Measurements from ENCODE around the gene ASB2. TPM values are rescaled to one million over a fixed set of nuclear protein-coding genes. Genes with fewer than 3 reads are reported as not detected.
A peak's percentile ranks its signal among the peaks of the same experiment; 100 is the strongest.

ASB2 gene
- total and polyA plus RNA-seq, 2 of the 13 experiments (the other 11 are each of a cell fraction or from before 2014, with no cell fraction given), result 0.82 to 4.1 TPM

GRCh38 chr14:93902619-93903307 is 73.6 kb downstream of the ASB2 start (continued):
- TF ChIP-seq ELF4 (CRISPR knock-in tag; IDR thresholded peaks at IDR 0.05; ENCODE audit: borderline replicate concordance), result no peak
- TF ChIP-seq PRDM15 (CRISPR knock-in tag; IDR thresholded peaks at IDR 0.05), result no peak
- no peak; the same call in none of the 2 replicates for TF ChIP-seq ZNF777 (CRISPR knock-in tag; IDR thresholded peaks at IDR 0.05)
- no peak for TF ChIP-seq PCBP2 (optimal IDR thresholded peaks at IDR 0.05; ENCODE audit: low read depth, low read length, poor library complexity, severe bottlenecking)
- TF ChIP-seq ZFYVE20 (CRISPR knock-in tag; IDR thresholded peaks at IDR 0.05; ENCODE audit: borderline replicate concordance, low read depth), result no peak
- TF ChIP-seq ZNF761 (CRISPR knock-in tag; conservative IDR thresholded peaks at IDR 0.05), result no peak
- TF ChIP-seq, protein P1, sequence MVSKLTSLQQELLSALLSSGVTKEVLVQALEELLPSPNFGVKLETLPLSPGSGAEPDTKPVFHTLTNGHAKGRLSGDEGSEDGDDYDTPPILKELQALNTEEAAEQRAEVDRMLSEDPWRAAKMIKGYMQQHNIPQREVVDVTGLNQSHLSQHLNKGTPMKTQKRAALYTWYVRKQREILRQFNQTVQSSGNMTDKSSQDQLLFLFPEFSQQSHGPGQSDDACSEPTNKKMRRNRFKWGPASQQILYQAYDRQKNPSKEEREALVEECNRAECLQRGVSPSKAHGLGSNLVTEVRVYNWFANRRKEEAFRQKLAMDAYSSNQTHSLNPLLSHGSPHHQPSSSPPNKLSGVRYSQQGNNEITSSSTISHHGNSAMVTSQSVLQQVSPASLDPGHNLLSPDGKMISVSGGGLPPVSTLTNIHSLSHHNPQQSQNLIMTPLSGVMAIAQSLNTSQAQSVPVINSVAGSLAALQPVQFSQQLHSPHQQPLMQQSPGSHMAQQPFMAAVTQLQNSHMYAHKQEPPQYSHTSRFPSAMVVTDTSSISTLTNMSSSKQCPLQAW (CRISPR knock-in tag; IDR thresholded peaks at IDR 0.05), result no peak
- TF ChIP-seq DDIT3 (CRISPR knock-in tag; IDR thresholded peaks at IDR 0.05), result no peak
- TF ChIP-seq NPAS2 (CRISPR knock-in tag; IDR thresholded peaks at IDR 0.05; ENCODE audit: borderline replicate concordance), result no peak
- TF ChIP-seq LRRFIP1 (CRISPR knock-in tag; conservative IDR thresholded peaks at IDR 0.05), result no peak
- no peak for TF ChIP-seq ATF5 (CRISPR knock-in tag; IDR thresholded peaks at IDR 0.05; ENCODE audit: low read depth)
- peak; percentile 58; the same call in 1 of the 2 replicates for TF ChIP-seq MEIS2 (CRISPR knock-in tag; IDR thresholded peaks at IDR 0.05)
- peak; percentile 48 for TF ChIP-seq MED8 (CRISPR knock-in tag; IDR thresholded peaks at IDR 0.05; ENCODE audit: insufficient replicate concordance)
- TF ChIP-seq NRL (CRISPR knock-in tag; IDR thresholded peaks at IDR 0.05; ENCODE audit: borderline replicate concordance), result peak; percentile 8; the same call in 1 of the 2 replicates
- no peak for TF ChIP-seq MAFG (CRISPR knock-in tag; IDR thresholded peaks at IDR 0.05)
- peak; percentile 31; the same call in 1 of the 2 replicates for TF ChIP-seq CBFB (CRISPR knock-in tag; IDR thresholded peaks at IDR 0.05)
- no peak for TF ChIP-seq ZNF143 (CRISPR knock-in tag; IDR thresholded peaks at IDR 0.05)
- TF ChIP-seq ZBTB7B (CRISPR knock-in tag; IDR thresholded peaks at IDR 0.05), result peak; percentile 67
- TF ChIP-seq ELF3 (CRISPR knock-in tag; IDR thresholded peaks at IDR 0.05), result peak; percentile 41; the same call in 1 of the 2 replicates
- peak; percentile 59; the same call in 1 of the 2 replicates for TF ChIP-seq RNF2 (conservative IDR thresholded peaks at IDR 0.05; ENCODE audit: low read depth)
- no peak for TF ChIP-seq ZBTB1 (CRISPR knock-in tag; IDR thresholded peaks at IDR 0.05; ENCODE audit: borderline replicate concordance)
